ENCODE data around the gene ATP2B3. TPM values are rescaled to one million over a fixed set of nuclear protein-coding genes. Genes with fewer than 3 reads are reported as not detected.

The ATP2B3 gene
- polyA plus RNA-seq, 3 donors = 0.01 TPM; not detected in 2

DNA sequence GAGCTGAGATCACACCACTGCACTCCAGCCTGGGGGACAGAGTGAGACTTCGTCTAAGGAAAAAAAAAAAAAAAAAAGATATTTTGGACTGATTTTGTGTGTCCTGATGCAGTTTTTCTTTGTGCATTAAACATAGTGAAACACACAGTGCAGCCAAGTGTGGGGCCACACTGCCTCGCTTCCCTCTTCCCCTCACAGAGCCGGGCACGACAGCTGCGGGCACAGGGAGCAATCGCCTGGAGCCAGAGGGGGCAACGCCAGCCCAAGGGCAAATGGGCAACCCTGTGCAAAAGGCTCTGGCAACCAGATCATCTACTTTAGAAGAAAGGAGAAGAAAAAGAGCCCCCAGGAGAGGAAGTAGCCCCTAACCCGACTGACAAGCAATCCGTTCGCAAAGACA, 95.0 kb downstream of the ATP2B3 start:
- H3K4me1 ChIP-seq (ENCODE audit: control insufficient read depth in 1 of 2, insufficient read depth in 2 of 2, low read length in 2 of 2) = peaks cover 17 to 22% of the 10 kb centered on the region in 2 donors
- peaks cover 0 to 16% (median 5%) of the 10 kb centered on the region in 7 donors for H3K9me3 Mint-ChIP-seq
- intact Hi-C loops (cut with micrococcal nuclease) = no loop called here
- no peak overlapping the region for H3K4me3 Mint-ChIP-seq
- DNase-seq = no peak
- no peak overlapping the region for H2AFZ ChIP-seq (ENCODE audit: insufficient read depth, low read depth, low read length, poor library complexity, severe bottlenecking)
- no peaks in the 10 kb centered on the region for H3K79me2 ChIP-seq (ENCODE audit: insufficient read depth, low read length)
- TF ChIP-seq, protein P1, sequence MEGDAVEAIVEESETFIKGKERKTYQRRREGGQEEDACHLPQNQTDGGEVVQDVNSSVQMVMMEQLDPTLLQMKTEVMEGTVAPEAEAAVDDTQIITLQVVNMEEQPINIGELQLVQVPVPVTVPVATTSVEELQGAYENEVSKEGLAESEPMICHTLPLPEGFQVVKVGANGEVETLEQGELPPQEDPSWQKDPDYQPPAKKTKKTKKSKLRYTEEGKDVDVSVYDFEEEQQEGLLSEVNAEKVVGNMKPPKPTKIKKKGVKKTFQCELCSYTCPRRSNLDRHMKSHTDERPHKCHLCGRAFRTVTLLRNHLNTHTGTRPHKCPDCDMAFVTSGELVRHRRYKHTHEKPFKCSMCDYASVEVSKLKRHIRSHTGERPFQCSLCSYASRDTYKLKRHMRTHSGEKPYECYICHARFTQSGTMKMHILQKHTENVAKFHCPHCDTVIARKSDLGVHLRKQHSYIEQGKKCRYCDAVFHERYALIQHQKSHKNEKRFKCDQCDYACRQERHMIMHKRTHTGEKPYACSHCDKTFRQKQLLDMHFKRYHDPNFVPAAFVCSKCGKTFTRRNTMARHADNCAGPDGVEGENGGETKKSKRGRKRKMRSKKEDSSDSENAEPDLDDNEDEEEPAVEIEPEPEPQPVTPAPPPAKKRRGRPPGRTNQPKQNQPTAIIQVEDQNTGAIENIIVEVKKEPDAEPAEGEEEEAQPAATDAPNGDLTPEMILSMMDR (IDR thresholded peaks at IDR 0.05) = no peak
- H4K20me1 ChIP-seq (ENCODE audit: insufficient read depth, low read length) = no peaks in the 10 kb centered on the region
- peaks cover 8 to 46% (median 37%) of the 10 kb centered on the region in 3 donors for H3K27me3 Mint-ChIP-seq (ENCODE audit: low read depth in 3 of 3)
- H3K9ac ChIP-seq (ENCODE audit: insufficient read depth, low read length, poor library complexity, severe bottlenecking) = no peak overlapping the region
- H3K9me3 ChIP-seq (replicated peaks in 1 of 2; ENCODE audit: control insufficient read depth in 1 of 2, insufficient read depth in 1 of 2, low read length in 2 of 2) = no peaks in the 10 kb centered on the region
- H3K27me3 ChIP-seq (ENCODE audit: control insufficient read depth in 2 of 2, insufficient read depth in 2 of 2, low read length in 2 of 2) = peaks cover 2 to 8% of the 10 kb centered on the region in 2 donors
- peaks cover 19% of the 10 kb centered on the region for H3K4me1 Mint-ChIP-seq
- H3K27ac ChIP-seq (ENCODE audit: low read depth in 1 of 2, low read length in 2 of 2) = no peak overlapping the region
- H3K36me3 ChIP-seq (replicated peaks in 1 of 2; ENCODE audit: control insufficient read depth in 1 of 2, insufficient read depth in 2 of 2, low read length in 2 of 2) = no peaks in the 10 kb centered on the region
- no peak overlapping the region for H3K4me3 ChIP-seq (replicated peaks in 1 of 3; ENCODE audit: low read depth in 2 of 3, low read length in 3 of 3)
- H3K36me3 Mint-ChIP-seq = no peaks in the 10 kb centered on the region
- H3K27ac Mint-ChIP-seq = peak overlapping the region in 1 of 7 donors; percentile 7
- WGBS (ENCODE audit: insufficient coverage) = no CpG with 5 or more reads among the region's 10 CpGs
- H3K4me2 ChIP-seq (replicated peaks; ENCODE audit: extremely low read depth, low read length, poor library complexity, severe bottlenecking) = no peak overlapping the region

GRCh38 chrX:153614818-153615217, 97.4 kb downstream of the ATP2B3 start:
- peaks cover 8 to 9% of the 10 kb centered on the region in 2 donors for H3K27me3 ChIP-seq (ENCODE audit: control insufficient read depth in 2 of 2, insufficient read depth in 2 of 2, low read length in 2 of 2)
- TF ChIP-seq, protein P1 (IDR thresholded peaks at IDR 0.05) = no peak
- Mint-ChIP-seq H3K9me3 (peaks cover 0 to 11% (median 1%) of the 10 kb centered on the region in 7 donors), H3K36me3 (no peaks in the 10 kb centered on the region), H3K27ac (no peak overlapping the region), H3K4me3 (no peak overlapping the region), H3K27me3 (ENCODE audit: low read depth in 3 of 3) (peaks cover 8 to 46% (median 37%) of the 10 kb centered on the region in 3 donors), H3K4me1 (peaks cover 4% of the 10 kb centered on the region)
- DNase-seq = no peak
- no peaks in the 10 kb centered on the region for H3K9me3 ChIP-seq (replicated peaks in 1 of 2; ENCODE audit: control insufficient read depth in 1 of 2, insufficient read depth in 1 of 2, low read length in 2 of 2)
- H2AFZ ChIP-seq (ENCODE audit: insufficient read depth, low read depth, low read length, poor library complexity, severe bottlenecking) = no peak overlapping the region
- peaks cover 8 to 9% of the 10 kb centered on the region in 2 donors for H3K4me1 ChIP-seq (ENCODE audit: control insufficient read depth in 1 of 2, insufficient read depth in 2 of 2, low read length in 2 of 2)
- no peaks in the 10 kb centered on the region for H3K79me2 ChIP-seq (ENCODE audit: insufficient read depth, low read length)
- WGBS (ENCODE audit: insufficient coverage) = no CpG with 5 or more reads among the region's 6 CpGs
- intact Hi-C loops (cut with micrococcal nuclease) = no loop called here
- H4K20me1 ChIP-seq (ENCODE audit: insufficient read depth, low read length) = no peaks in the 10 kb centered on the region
- no peaks in the 10 kb centered on the region for H3K36me3 ChIP-seq (replicated peaks in 1 of 2; ENCODE audit: control insufficient read depth in 1 of 2, insufficient read depth in 2 of 2, low read length in 2 of 2)
- no peak overlapping the region for H3K4me2 ChIP-seq (replicated peaks; ENCODE audit: extremely low read depth, low read length, poor library complexity, severe bottlenecking)
- no peak overlapping the region for H3K9ac ChIP-seq (ENCODE audit: insufficient read depth, low read length, poor library complexity, severe bottlenecking)
- H3K27ac ChIP-seq (ENCODE audit: low read depth in 1 of 2, low read length in 2 of 2) = no peak overlapping the region
- no peak overlapping the region for H3K4me3 ChIP-seq (replicated peaks in 1 of 3; ENCODE audit: low read depth in 2 of 3, low read length in 3 of 3)

Data from CD14-positive monocyte (primary cell).